Body of pancreas (tissue), 4 donors: ENCODE results near the gene NPTX1.

Experiments
- CTCF ChIP-seq, 7 experiments: fragments of 450-650 bp in 4 of 7; fragments of 200-600 bp in 3 of 7; sonication (generic) in 3 of 7; IDR thresholded peaks; one replicate each; pipeline ENCODE4 v1.5.1; 2016 to 2019; ENCODE audit warnings: antibody characterized with exemption in 7 of 7
- POLR2A ChIP-seq, 3 donors: fragments of 450-650 bp; IDR thresholded peaks; one replicate each; pipeline ENCODE4 v1.6.1; 2016; ENCODE audit warnings: antibody characterized with exemption in 3 of 3, mild to moderate bottlenecking in 2 of 3

- TF ChIP-seq CTCF (IDR thresholded peaks at IDR 0.05) (no peak), POLR2A (IDR thresholded peaks at IDR 0.05) (no peak)
Observed at GRCh38 chr17:80431246-80432195, 44.9 kb downstream of the NPTX1 start.
